ENCODE results near the gene MRPL45.

Gene MRPL45

GRCh38 chr17:38343608-38344419 lies 46.8 kb downstream of the MRPL45 start, which contains the start of gene GPR179:
Gene GPR179 (minus strand): TSS chr17:38343956. CDS start chr17:38343789, 167 bp downstream.
- ATAC-seq: no peak
- TF ChIP-seq, protein P1, sequence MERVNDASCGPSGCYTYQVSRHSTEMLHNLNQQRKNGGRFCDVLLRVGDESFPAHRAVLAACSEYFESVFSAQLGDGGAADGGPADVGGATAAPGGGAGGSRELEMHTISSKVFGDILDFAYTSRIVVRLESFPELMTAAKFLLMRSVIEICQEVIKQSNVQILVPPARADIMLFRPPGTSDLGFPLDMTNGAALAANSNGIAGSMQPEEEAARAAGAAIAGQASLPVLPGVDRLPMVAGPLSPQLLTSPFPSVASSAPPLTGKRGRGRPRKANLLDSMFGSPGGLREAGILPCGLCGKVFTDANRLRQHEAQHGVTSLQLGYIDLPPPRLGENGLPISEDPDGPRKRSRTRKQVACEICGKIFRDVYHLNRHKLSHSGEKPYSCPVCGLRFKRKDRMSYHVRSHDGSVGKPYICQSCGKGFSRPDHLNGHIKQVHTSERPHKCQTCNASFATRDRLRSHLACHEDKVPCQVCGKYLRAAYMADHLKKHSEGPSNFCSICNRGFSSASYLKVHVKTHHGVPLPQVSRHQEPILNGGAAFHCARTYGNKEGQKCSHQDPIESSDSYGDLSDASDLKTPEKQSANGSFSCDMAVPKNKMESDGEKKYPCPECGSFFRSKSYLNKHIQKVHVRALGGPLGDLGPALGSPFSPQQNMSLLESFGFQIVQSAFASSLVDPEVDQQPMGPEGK (CRISPR knock-in tag; IDR thresholded peaks at IDR 0.05; ENCODE audit: borderline replicate concordance): no peak
- TF ChIP-seq OSR1 (CRISPR knock-in tag; IDR thresholded peaks at IDR 0.05) (no peak), ZFP30 (CRISPR knock-in tag; IDR thresholded peaks at IDR 0.05) (no peak), ZNF70 (CRISPR knock-in tag; IDR thresholded peaks at IDR 0.05) (no peak), ZC3H10 (CRISPR knock-in tag; IDR thresholded peaks at IDR 0.05) (no peak), ISL1 (CRISPR knock-in tag; IDR thresholded peaks at IDR 0.05) (no peak), POU6F1 (CRISPR knock-in tag; IDR thresholded peaks at IDR 0.05; ENCODE audit: borderline replicate concordance, low read depth) (no peak)

DNA sequence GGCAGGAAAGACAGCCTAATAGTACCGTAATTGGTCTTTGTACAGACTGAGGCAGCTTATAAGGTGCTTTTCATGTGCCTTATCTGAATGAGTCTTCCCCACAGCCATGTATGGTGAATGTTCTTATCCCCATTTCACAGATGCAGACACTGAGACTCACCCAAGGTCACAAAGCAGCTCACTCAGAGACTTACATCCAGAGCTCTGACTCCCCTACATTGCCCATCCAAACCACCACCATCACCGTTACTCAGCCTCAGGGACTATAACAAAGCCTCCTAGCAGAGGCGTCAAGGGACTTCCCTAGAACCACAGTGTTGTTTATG lies 47.4 kb downstream of the MRPL45 start:
- no peak for ATAC-seq
- TF ChIP-seq ISL1 (CRISPR knock-in tag; IDR thresholded peaks at IDR 0.05) (no peak), ZNF70 (CRISPR knock-in tag; IDR thresholded peaks at IDR 0.05) (no peak), TCF4 (CRISPR knock-in tag; IDR thresholded peaks at IDR 0.05; ENCODE audit: borderline replicate concordance) (no peak), TOX (CRISPR knock-in tag; IDR thresholded peaks at IDR 0.05; ENCODE audit: borderline replicate concordance) (no peak), ZNF565 (CRISPR knock-in tag; conservative IDR thresholded peaks at IDR 0.05; ENCODE audit: low read depth) (no peak), ZFP3 (CRISPR knock-in tag; IDR thresholded peaks at IDR 0.05) (no peak), BACH2 (CRISPR knock-in tag; IDR thresholded peaks at IDR 0.05; ENCODE audit: borderline replicate concordance) (no peak), OSR1 (CRISPR knock-in tag; IDR thresholded peaks at IDR 0.05) (no peak), ARNTL (CRISPR knock-in tag; IDR thresholded peaks at IDR 0.05; ENCODE audit: borderline replicate concordance, low read depth) (no peak), CSRNP3 (CRISPR knock-in tag; IDR thresholded peaks at IDR 0.05) (no peak)
- TF ChIP-seq, protein P2, sequence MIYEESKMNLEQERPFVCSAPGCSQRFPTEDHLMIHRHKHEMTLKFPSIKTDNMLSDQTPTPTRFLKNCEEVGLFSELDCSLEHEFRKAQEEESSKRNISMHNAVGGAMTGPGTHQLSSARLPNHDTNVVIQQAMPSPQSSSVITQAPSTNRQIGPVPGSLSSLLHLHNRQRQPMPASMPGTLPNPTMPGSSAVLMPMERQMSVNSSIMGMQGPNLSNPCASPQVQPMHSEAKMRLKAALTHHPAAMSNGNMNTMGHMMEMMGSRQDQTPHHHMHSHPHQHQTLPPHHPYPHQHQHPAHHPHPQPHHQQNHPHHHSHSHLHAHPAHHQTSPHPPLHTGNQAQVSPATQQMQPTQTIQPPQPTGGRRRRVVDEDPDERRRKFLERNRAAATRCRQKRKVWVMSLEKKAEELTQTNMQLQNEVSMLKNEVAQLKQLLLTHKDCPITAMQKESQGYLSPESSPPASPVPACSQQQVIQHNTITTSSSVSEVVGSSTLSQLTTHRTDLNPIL (CRISPR knock-in tag; IDR thresholded peaks at IDR 0.05; ENCODE audit: low read depth): no peak

GRCh38 chr17:38345743-38346142 lies 48.8 kb downstream of the MRPL45 start:
- no peak for ATAC-seq

More at GRCh38 chr17:38345743-38346142, 48.8 kb downstream of the MRPL45 start:
- no peak for TF ChIP-seq TOX (CRISPR knock-in tag; IDR thresholded peaks at IDR 0.05; ENCODE audit: borderline replicate concordance)
- no peak for TF ChIP-seq BACH2 (CRISPR knock-in tag; IDR thresholded peaks at IDR 0.05; ENCODE audit: borderline replicate concordance)
- TF ChIP-seq, protein P2 (CRISPR knock-in tag; IDR thresholded peaks at IDR 0.05; ENCODE audit: low read depth): no peak
- TF ChIP-seq, protein P1 (CRISPR knock-in tag; IDR thresholded peaks at IDR 0.05; ENCODE audit: borderline replicate concordance): no peak
- no peak for TF ChIP-seq ZNF70 (CRISPR knock-in tag; IDR thresholded peaks at IDR 0.05)

Data from SK-N-SH treated with all-trans-retinoic acid at 6 μM for 48 hours (cell line).